ENCODE results near the gene DDX41.
A peak's percentile ranks its signal among the peaks of the same experiment; 100 is the strongest.

DDX41 gene

DNA sequence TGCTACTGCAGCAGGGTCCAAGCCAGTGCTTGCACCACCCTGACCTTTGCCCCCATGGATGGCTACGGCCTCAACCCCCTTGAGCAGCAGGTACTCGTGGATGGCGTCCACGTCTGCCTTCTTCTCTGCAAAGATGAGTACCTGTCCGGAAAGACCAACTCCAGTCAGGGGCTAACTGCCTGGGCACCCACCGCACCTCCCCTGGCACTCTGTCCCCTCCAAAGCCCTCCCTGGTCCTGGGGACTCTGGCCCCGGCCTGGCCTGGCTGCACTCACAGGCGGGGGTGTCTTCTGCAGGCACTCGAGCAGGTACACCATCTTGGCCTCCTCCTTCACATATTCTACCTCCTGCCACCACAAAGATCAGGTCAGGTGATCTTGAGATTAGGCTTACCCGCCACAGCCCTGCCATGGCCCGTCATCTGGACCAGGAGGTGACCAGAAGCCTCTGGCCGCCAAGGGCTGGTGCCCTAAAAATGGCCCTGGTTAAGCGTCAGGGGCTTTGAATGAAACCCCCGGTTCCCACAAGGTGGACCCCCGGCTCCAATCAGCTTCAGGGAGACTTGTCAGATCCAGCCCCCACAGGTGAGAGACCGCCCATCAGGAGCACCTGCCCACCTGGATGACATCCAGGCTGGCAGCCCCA is 3.9 kb downstream of the DDX41 start:
- DNase-seq: no peak

DNA sequence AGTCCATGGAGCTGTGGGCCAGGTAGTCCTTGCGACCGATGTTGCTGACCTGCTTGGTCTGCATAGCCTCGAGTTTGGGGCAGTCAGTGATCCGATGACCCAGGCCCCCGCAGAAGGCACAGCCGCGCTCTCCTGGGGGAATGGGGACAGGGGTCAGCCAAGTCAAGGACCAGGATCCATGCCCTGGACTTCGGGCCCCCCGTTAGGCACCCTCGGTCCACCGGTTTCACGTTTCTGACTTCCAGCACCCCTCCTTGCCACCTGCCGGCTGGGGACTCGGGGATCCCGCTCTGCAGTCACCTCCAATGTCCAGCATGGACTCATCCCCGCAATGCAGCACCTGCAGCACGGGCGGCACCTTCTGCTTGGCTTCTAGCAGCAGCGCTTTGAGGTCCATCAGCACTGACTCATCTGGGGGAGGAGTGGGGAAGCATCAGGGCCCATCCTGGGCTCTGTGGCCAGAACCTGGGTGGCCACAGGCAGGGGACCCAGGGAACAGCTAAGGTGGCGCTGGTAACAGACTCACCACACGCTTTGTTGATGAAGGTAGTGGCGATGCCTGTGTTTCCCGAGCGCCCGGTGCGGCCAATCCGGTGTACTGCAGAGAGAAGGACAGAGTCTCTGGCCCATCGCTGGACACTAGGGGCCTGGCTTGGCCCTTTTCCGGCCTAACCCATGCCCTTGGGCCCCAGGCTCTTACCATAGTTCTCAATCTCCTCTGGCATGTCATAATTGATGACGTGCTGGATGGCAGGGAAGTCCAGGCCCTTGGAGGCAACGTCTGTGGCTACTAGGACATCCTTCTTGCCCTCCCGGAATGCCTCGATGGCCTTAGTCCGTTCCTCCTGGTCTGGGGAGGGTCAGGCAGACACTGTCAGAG is 4.7 kb downstream of the DDX41 start:
- no peak for DNase-seq

DNA sequence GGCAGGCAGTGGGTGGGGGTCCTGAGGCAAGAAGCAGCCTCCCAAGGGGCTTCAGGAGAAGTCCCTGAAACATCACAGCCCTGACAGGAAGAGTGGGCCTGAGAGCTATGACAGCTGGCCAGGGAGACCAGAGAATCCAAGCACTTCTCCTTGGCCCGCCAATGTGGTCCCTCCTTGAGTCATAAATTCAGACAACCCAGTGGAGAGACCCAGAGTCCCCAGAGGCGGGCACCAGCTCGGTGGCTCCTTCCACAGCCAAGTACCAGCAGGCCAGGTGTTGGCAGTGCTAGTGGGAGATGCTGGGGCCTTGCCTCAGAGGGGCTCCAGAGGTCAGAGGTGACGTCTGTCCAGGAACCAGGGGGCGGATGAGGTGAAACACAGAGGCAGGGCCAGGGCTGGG is 5.6 kb downstream of the DDX41 start:
- no peak for DNase-seq

DNA sequence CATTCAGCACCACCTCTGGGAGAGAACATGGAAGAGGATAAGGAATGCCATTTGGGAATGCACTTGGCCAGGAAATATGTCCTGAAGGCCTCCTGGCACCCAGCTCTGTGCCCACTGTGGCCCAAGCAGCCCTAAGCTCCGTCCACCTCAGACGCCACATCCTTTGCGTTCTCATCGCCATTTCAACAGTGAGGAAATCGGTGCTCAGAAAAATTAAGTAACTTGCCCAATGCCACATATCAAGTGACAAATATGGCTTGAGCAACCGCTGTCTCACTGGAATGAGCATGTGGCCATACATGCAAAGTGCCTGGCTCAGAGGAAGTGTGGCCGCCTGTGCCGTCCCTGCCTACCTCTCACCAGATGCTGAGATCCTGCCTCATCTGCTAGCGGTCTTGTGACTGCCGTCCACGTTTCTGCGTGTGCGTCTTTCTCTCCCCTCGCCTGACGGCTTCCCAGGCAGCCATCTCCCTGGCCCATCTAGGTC is 6.2 kb downstream of the DDX41 start:
- DNase-seq: no peak

DNA sequence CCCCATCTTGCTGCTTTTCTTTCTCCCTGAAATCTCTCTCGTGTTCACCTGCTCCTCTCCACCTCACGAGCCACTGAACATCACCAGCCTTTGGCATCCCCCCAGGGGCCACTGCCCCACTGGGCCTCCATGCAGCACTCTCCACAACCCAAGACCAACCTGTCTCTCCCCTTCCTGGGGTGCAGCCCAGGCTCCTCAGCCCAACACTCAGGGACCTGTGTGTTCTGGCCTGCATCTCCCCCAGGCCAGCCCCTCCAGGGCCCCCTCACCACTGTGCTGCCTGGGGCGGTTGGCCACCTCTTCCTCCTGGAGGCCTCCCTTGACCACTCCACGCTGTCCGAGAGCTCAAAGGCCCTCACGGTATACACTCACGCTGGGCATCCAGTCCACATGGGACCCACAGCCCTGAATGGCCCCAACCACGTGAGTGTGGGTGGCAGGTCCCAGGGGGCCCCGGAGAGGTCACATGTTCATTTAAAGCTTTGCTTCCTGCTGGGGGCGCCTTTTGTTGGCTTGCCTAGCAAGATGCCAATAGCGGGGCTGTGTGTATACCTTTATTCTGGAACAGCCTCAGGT is 6.7 kb downstream of the DDX41 start:
- DNase-seq: no peak

DNA sequence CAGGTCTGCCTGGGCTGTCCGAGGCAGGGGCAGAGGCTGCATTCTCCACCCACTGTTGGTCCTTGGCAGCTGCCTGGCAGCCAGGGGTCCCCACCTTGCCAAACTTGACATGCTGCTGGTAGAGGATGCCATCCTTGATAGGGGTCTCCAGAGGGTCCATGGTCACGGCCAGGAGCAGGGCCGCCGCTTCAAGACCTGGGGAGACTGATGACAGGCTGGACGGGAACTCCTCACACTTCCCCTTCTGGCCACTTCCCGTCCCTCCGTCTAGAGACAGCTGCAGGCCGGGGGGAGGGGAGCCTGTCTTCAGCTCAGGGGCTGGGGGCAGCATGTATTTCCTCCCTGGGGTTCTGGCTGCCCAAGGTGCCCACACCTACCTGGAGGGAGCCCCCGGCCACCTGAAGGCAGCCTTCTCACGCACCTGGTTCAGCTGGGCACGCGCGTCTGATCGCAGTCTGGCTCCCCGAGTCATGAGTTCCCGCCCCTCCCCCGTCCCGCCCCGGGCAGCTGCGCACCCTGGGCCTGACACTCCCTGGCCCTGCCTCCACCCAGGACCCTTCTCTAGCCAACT is 7.3 kb downstream of the DDX41 start, which contains the start of gene DOK3:
TSS of gene DOK3 (minus strand) at position 446 of the 571 bp plus-strand sequence. CDS start at position 160, 286 bp downstream.
- no peak for DNase-seq

DNA sequence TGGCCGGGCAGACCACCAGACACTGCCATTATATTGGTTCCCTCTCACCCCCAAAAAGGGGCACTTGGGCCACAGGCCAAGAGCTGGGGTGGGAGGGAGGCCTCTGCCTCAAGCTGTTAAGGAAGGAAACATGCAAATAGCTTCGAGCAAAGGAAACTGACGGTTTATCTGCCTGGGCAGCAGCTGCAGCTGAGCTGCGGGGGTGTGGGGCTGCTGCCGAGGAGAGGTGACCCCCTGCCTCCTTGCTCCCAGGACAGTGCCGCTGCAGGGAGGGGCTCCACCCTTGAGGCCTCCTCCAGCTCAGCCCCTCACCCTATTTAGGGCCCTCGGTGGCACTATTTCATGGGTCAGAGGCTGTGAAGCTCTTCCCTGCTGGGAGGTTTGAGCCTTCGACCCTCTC is 7.9 kb downstream of the DDX41 start:
- DNase-seq: no peak

DNA sequence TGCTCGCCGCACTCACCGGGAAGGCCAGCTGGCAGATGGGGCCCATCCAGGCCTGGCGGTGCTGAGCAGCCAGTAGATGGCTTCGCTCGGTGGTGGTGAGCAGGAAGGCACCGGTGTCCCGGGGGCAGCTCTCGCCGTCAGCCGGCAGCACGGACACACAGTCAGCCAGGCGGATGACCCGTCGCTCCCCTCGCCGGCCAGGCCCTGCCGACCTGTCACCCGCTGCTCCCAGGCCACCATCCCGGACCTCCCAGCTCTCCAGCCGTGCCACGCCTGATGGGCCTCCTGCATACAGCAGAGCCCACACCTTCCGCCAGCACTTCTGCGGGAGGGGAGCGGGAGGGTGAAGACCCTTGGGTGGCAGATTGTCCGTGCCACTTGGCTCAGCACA is 8.5 kb downstream of the DDX41 start:
- DNase-seq: no peak

DNA sequence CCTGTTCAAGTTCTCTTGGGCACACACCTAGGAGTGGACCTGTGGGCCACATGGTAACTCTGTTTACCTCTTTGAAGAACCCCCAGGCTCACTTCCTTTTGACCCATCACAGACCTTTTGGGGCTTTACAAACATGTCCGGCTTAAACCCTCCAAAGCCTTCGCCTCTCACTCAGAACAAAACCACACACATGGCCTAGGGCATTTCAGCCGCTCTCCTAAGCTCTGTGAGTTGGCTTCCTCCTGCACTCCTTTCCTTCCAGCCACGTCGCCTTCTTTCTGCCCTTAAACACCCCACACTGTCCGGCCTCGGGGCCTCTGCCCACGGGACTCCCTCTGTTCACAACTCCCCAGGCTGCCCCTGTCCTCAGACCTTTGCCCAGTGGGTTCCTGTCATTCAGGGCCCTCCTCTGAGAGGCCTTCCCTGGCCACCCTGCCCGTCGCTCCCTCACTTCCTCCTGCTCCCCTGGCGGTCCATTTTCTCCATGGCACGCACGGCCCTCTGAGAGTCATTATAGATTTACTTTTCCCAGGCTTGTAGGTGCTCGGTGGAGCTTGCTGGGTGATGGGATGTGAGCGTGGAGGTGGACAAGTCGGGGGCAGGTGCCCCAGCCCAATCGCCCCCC is 9.1 kb downstream of the DDX41 start:
- no peak for DNase-seq

DNA sequence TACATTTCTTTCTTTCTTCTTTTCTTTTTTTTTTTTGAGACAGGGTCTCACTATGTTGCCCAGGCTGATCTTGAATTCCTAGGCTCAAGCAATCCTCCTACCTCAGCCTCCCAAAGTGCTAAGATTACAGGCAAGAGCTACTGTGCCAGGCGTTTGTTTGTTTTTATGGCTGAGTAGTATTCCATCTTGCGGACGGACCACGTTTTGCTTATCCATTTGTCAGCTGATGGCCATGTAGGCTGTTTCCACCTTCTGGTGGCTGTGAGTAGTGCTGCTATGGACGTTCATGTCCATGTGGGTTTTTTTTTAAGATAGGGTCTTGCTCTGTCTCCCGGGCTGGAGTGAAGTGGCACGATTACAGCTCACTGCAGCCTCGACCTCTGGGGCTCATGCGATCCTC is 9.6 kb downstream of the DDX41 start:
- no peak for DNase-seq

DNA sequence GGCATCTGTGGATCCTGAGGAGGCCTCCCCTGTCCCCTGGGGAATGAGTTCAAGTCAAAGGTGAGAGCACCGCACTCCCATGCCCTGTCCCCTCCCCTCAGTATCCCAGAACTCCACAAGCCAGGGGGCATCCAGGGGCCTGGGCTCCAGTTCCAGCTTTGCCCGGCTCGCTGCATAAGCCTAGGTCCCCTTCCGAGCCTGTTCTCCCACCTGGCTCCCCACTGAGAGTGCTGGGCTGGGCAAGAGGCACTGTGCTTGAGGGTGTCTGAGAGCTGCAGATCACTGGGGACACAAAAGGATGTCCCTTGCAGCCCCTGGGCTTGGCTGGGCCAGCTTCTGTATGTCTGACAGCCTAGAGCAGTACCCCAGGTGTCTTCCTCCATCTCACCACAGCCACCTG is 11.7 kb downstream of the DDX41 start:
- no peak for DNase-seq

DNA sequence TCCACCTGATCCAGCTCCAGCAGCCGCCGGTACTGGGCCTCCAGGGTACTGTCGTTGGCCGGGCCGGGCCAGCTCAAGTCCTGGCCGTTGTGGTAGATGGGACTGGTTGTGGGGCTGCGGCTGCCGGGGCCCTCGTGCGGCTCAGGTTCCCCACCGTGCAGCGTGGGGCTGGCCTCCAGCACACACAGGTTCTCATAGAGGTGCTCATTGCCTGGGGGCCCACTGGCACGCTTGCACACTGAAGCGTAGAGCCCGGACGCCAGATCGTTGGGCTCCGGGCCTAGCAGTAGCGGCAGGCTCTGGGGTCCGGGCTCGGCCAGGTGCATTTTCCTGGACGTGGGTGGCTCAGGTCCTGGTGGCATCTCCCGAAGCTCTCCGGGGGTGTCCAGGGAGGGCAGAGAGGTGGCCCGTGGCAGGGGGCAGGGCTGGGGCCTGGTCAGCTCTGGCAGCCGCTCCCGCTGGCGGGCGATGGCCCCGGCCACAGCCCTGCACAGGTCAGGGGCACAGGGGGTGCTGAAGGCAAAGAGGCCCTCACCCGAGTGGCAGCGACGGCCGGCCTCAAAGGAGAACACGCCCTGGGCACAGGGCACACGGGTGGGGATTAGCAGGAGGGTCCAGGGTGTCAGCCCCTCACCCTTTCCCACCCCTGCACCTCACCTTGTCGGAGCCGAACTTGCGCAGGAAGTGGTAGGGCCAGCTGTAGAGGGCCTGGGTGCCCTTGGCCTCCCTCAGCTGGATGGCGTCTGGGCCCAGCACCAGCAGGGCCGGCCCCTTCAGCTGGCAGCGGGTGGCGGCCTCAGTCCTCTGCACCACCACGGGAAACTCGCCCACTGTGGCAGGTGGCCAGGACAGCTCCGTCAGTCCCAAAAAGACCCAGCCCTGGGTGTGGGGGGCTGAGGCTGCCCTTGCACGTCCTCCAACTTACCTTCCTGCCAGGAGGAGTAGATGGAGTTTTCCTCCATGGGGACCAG is 12.4 kb downstream of the DDX41 start:
- DNase-seq: no peak

DNA sequence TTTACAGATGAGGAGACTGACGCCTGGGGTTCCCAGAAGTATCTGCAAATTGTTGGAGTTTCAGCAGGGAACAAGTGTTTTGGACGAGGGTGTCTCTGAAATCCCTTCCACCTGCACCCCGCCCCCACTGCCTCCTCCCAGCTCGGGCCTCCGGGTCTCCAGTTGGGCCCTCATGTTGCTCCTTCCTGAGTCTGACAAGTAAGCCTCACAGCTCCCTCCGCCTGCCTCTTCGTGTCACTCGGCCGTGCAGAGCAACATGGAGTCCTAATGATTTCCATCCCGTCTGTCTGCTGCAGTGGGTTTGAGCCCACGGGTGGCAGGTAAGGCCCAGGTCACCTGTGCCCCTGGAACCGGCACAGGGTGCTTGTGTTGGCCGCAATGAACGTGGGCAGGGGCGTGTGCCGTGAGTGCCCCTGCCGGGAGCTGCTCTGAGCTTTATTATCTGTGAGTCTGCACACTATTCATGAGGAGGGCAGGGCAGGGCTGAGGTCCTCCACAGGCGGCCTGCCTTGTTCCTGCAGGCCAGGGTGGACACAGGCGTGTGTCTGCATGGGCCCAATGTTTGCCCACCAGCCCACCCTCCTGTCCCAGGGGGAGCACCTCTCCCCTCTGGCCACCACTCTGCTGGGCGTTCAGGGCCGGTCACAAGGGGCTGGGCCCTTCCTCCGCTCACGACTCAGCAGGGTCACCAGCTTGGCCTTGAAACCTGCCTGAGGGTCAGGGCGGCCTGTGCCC is 13.2 kb downstream of the DDX41 start:
- DNase-seq: no peak

DNA sequence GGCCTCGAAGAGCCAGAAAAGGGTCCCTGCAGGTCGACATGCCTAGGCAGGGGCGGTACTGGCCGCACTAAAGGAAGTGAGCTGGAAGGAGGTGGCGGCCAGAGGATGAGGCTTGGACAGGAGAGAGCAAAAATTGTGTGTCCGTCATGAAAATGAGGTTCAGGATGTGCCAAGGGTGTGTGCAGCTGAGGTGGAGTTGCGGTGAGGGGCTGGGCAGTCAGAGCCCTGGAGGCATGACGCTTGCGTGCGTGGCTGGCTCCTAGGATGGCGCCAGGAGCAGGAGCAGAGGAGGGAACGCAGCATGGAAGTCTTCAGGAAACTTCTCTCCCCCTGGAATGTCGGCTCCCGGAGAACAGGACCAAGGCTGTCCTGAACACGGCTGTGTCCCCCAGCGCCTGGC is 13.9 kb downstream of the DDX41 start:
- no peak for DNase-seq

DNA sequence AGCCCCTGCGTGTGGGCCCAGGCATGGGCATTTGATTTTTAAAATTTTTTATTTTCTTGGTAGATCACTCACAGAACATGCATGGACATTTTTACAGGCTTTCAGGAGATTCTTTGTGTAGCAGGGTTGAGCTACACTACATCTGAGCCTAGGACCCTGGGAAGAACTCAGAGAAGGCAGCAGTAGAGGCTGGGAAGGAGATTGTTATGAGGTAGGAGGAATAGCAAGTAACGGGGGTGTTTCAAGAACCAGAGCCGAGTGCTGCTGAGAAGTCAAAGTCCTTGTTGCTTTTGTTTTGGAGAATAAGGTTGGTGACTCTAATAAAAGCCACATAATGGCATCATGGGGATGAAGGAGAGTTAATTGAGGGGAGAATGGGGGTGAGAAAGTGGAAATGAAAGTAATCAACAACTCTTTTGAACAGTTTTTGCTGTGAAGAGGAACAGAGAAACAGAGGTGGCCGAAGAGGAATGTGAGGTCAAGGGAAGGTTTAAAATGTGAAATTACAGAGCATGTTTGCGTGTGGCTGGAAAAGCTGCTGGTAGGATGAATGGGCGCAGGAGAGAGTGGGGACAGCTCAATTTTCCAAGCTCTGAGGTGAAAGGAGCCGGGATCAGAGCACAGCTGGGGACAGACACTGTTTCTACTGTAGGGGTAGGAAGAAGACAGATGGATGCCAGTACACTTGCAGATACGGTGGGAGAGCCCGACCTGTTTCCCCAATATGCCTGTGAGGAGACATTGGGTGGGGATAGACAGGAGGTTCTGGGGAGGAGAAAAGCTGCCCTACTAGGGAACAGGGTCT is 14.7 kb downstream of the DDX41 start:
- DNase-seq: no peak

DNA sequence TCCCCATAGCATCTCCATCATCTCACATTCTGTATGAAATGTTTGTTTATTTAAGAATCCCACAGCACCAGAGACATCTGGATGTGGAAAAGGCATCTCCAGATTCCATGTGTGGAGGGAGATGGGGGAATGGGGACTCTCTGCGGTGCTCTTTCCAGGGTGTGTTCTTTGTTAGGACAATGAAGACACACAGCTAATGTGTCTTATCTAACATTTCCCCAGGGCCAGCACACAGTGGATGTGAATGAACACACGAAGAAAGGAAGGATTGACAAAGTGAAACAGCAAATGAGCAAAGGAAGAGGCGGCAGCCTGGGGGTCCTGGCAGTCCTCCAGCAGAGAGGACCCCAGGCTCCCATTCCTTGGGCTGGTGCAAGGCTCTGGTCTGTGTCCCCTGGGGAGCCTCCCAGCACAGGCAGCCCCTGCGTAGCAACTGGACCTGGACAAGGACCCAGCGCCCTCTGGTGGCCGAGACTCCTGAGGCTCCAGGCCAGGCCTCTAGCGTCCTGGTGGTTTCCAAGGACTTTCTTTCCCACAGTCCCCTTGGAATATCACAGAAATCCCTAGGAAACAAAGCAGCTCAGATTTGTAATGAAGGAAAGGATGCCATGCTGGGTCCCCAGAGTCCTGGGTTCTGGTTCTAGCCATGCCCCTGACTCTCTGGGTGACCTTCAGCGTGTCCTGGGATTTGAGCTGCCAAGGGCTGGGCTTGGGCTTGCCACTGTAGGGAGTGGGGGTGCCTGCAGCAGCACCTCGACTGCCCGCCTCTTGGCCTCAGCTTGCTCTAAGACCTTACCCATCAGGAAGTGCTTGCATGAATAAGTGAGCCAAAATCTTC is 15.9 kb downstream of the DDX41 start:
- peak; percentile 86 for DNase-seq

DNA sequence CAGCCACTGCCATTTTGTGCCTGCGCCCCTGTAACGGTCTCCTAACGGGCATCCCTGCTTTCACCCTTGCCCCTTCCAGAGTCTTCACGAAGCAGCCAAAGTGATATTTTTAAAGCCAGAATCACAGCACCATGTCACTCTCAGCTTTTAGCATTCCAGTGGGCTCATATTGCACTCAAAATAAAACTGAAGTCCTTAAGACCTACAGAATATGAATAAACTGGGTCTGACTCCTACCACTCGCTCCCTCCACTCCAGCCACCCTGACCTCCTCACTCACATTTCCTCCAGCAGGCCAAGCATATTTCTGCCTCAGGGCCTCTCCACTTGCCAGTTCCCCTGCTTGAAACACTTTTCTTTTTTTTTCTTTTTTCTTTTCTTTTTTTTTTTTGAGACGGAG is 16.9 kb downstream of the DDX41 start:
- DNase-seq: no peak

DNA sequence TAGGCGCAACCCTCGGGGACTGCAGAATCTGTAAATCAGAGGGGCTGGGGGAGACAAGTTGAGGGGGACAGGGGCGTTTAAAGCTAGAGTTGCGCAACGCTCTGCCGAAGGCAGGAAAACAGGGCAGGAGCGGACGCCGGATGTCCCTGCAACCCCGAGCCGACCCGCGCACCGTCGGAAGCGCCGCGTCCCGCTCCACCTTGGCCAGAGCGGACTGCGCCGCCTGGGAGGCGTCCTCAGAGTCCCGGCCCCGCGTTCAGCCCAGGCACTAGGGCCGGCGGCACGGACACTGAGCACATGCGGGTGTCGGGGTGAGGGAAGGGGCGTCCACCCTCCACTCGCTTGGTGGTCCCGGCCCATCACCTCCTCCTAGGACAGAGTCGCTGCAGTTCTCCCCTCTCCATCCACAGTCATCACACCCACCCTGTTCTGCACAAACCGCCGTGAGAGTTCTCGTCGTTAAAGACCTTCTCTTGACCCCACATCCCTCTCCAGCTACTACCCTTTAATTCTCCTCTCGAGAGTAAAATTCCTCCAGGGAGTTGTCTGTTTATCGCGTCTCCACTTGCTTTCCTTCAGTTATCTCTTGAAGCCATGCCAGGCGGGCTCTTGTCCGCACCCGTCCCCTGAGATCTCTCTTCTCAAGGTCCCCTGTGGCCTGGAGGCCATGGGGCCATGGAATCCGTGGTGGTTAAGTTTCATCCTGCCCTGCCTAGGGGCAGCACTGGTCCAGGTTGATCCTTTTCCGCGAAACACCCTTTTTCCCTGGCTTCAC is 18.6 kb downstream of the DDX41 start:
- peak; percentile 27 for DNase-seq

Measured in activated CD4-positive, alpha-beta T cell treated with anti-CD3 and anti-CD28 coated beads, Interleukin-2, Interleukin-6, amounts not matched to agents 100 ng/mL and 50 ng/mL, durations not matched to agents 16 hours and 8 hours (primary cell).